GM12875 (cell line): ENCODE results near the gene PLCG1.

Experiments
- H3K4me3 ChIP-seq: one replicate; pipeline ENCODE4 v1.5.1; 2011; ENCODE audit warnings: low read depth, low read length, control low read depth
- CTCF ChIP-seq: IDR thresholded peaks from 2 replicates; pipeline ENCODE4 v1.5.1; 2011; ENCODE audit warnings: low read depth, mild to moderate bottlenecking, control low read depth, inconsistent platforms, low read length, moderate library complexity, borderline replicate concordance; ENCODE audit not compliant: insufficient read depth

PLCG1 gene

GRCh38 chr20:41098703-41099250 lies 38.6 kb upstream of the PLCG1 start:
- no peak overlapping the region for H3K4me3 ChIP-seq
- no peak for TF ChIP-seq CTCF

GRCh38 chr20:41100001-41100480 lies 37.3 kb upstream of the PLCG1 start:
- H3K4me3 ChIP-seq = no peak overlapping the region
- TF ChIP-seq CTCF = no peak

GRCh38 chr20:41101660-41102059 lies 35.7 kb upstream of the PLCG1 start:
- no peak overlapping the region for H3K4me3 ChIP-seq
- TF ChIP-seq CTCF = no peak

- TF ChIP-seq CTCF = no peak
- no peak overlapping the region for H3K4me3 ChIP-seq
Observed at GRCh38 chr20:41108531-41108930, 28.8 kb upstream of the PLCG1 start.

GRCh38 chr20:41110012-41110411 lies 27.3 kb upstream of the PLCG1 start:
- H3K4me3 ChIP-seq = no peak overlapping the region
- TF ChIP-seq CTCF = no peak

- TF ChIP-seq CTCF = no peak
- H3K4me3 ChIP-seq = no peak overlapping the region
Observed at GRCh38 chr20:41110930-41111577, 26.3 kb upstream of the PLCG1 start.

GRCh38 chr20:41111578-41111951 lies 25.8 kb upstream of the PLCG1 start:
- H3K4me3 ChIP-seq = no peak overlapping the region

More at GRCh38 chr20:41111578-41111951, 25.8 kb upstream of the PLCG1 start:
- TF ChIP-seq CTCF = no peak
